Astrocyte (in vitro differentiated cells and primary cell): ENCODE data around the gene P2RX4.

Experiments
- EZH2 ChIP-seq: IDR thresholded peaks from 2 replicates; pipeline ENCODE4 v1.6.1; 2012; ENCODE audit warnings: mild to moderate bottlenecking, low read length, inconsistent platforms; ENCODE audit not compliant: insufficient read depth
- TF ChIP-seq, protein P1 (sequence below): IDR thresholded peaks from 2 replicates; pipeline ENCODE4 v1.5.1; 2011; ENCODE audit warnings: low read depth, mild to moderate bottlenecking, inconsistent platforms, low read length, moderate library complexity; ENCODE audit not compliant: insufficient read depth

DNA sequence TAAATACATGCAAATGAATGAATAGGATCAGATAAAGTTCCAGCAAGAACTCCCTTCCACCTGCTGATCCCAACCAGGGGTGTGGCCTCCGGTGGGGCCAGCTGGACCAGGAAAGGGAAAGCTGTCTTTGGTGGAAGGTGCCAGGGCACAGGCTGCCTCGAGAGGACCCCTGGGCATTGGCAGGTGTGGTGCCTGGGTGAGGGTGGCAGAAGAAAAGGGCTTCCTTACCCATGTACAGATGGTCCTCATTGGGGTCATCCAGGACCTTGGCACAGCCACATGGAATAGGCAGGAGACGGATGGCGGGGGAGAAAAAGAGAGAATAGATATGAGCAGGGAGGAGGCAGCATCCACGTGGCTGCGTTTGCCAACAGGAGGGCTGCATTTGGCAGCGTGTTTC, 50.2 kb downstream of the P2RX4 start:
- TF ChIP-seq, protein P1, sequence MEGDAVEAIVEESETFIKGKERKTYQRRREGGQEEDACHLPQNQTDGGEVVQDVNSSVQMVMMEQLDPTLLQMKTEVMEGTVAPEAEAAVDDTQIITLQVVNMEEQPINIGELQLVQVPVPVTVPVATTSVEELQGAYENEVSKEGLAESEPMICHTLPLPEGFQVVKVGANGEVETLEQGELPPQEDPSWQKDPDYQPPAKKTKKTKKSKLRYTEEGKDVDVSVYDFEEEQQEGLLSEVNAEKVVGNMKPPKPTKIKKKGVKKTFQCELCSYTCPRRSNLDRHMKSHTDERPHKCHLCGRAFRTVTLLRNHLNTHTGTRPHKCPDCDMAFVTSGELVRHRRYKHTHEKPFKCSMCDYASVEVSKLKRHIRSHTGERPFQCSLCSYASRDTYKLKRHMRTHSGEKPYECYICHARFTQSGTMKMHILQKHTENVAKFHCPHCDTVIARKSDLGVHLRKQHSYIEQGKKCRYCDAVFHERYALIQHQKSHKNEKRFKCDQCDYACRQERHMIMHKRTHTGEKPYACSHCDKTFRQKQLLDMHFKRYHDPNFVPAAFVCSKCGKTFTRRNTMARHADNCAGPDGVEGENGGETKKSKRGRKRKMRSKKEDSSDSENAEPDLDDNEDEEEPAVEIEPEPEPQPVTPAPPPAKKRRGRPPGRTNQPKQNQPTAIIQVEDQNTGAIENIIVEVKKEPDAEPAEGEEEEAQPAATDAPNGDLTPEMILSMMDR, result no peak
- TF ChIP-seq EZH2, result no peak
